Activated CD4-positive, alpha-beta T cell treated with anti-CD3 and anti-CD28 coated beads, Interleukin-2, amount 50 U/mL, for 4 hours (primary cell): ENCODE data around the gene ERGIC3.

Experiments
- DNase-seq, 2 experiments: peaks; one replicate each; pipeline ENCODE4 v3.0.0-alpha.2; 2020

Gene ERGIC3

GRCh38 chr20:35562541-35563110 lies 20.7 kb downstream of the ERGIC3 start:
- no peak for DNase-seq

GRCh38 chr20:35563834-35564233 lies 22.0 kb downstream of the ERGIC3 start:
- DNase-seq, result no peak

GRCh38 chr20:35564905-35565304 lies 23.0 kb downstream of the ERGIC3 start:
- no peak for DNase-seq

GRCh38 chr20:35568645-35569044 lies 26.8 kb downstream of the ERGIC3 start:
- no peak for DNase-seq

- DNase-seq, result no peak
Observed at GRCh38 chr20:35571555-35571954, 29.7 kb downstream of the ERGIC3 start.

- DNase-seq, result no peak
Observed at GRCh38 chr20:35572838-35573237, 31.0 kb downstream of the ERGIC3 start.

- no peak for DNase-seq
Observed at GRCh38 chr20:35575958-35576357, 34.1 kb downstream of the ERGIC3 start.

- DNase-seq, result no peak
Observed at GRCh38 chr20:35576816-35577215, 34.9 kb downstream of the ERGIC3 start.

- no peak for DNase-seq
Observed at GRCh38 chr20:35578469-35578868, 36.6 kb downstream of the ERGIC3 start.

GRCh38 chr20:35579196-35579595 lies 37.3 kb downstream of the ERGIC3 start:
- DNase-seq, result no peak

GRCh38 chr20:35582131-35582530 lies 40.3 kb downstream of the ERGIC3 start:
- no peak for DNase-seq

GRCh38 chr20:35582741-35583404 lies 41.0 kb downstream of the ERGIC3 start:
- DNase-seq, result no peak

GRCh38 chr20:35583636-35584560 lies 42.0 kb downstream of the ERGIC3 start:
- no peak for DNase-seq

GRCh38 chr20:35586751-35587425 lies 45.0 kb downstream of the ERGIC3 start:
- DNase-seq, result no peak

GRCh38 chr20:35587436-35587835 lies 45.6 kb downstream of the ERGIC3 start:
- DNase-seq, result no peak

GRCh38 chr20:35588397-35588796 lies 46.5 kb downstream of the ERGIC3 start:
- no peak for DNase-seq

GRCh38 chr20:35592339-35592974 lies 50.6 kb downstream of the ERGIC3 start:
- DNase-seq, result no peak

- no peak for DNase-seq
Observed at GRCh38 chr20:35595456-35595855, 53.6 kb downstream of the ERGIC3 start.

- DNase-seq, result no peak
Observed at GRCh38 chr20:35595901-35596300, 54.0 kb downstream of the ERGIC3 start.

- DNase-seq, result no peak
Observed at GRCh38 chr20:35597186-35597585, 55.3 kb downstream of the ERGIC3 start.

- no peak for DNase-seq
Observed at GRCh38 chr20:35598476-35598875, 56.6 kb downstream of the ERGIC3 start.

GRCh38 chr20:35598899-35599775 lies 57.3 kb downstream of the ERGIC3 start:
- DNase-seq, result no peak
